Neural progenitor cell (in vitro differentiated cells): ENCODE data around the gene ZDHHC8. TPM values are rescaled to one million over a fixed set of nuclear protein-coding genes. Genes with fewer than 3 reads are reported as not detected.

Experiments used
- DNase-seq: peaks from one replicate; pipeline ENCODE4 v3.0.0-alpha.2; 2016; ENCODE audit warnings: low spot score
- H2AFZ ChIP-seq: fragments of 200-600 bp; sonication (generic); replicated peaks from 2 replicates; pipeline ENCODE4 v1.6.1; 2016; ENCODE audit warnings: antibody characterized with exemption
- H3F3A ChIP-seq: fragments of 200-600 bp; sonication (generic); 2 replicates; pipeline ENCODE4 v1.6.1; 2016; ENCODE audit warnings: antibody characterized with exemption, low read depth
- H3K27ac ChIP-seq: fragments of 200-600 bp; sonication (generic); 2 replicates; pipeline ENCODE4 v1.5.1; 2016; ENCODE audit warnings: mild to moderate bottlenecking
- H3K27me3 ChIP-seq: fragments of 200-600 bp; sonication (generic); 2 replicates; pipeline ENCODE4 v1.6.1; 2016; ENCODE audit warnings: mild to moderate bottlenecking, moderate library complexity
- H3K36me3 ChIP-seq: fragments of 200-600 bp; sonication (generic); 2 replicates; pipeline ENCODE4 v1.5.1; 2016
- H3K4me1 ChIP-seq: fragments of 200-600 bp; sonication (generic); 2 replicates; pipeline ENCODE4 v1.6.1; 2016; ENCODE audit warnings: mixed run types
- H3K4me2 ChIP-seq: fragments of 200-600 bp; sonication (generic); 2 replicates; pipeline ENCODE4 v1.6.1; 2016
- H3K4me3 ChIP-seq: fragments of 200-600 bp; sonication (generic); 2 replicates; pipeline ENCODE4 v1.5.1; 2016
- H3K79me2 ChIP-seq: fragments of 200-600 bp; sonication (generic); 2 replicates; pipeline ENCODE4 v1.6.1; 2016; ENCODE audit warnings: low read depth
- H3K9ac ChIP-seq: fragments of 200-600 bp; sonication (generic); 2 replicates; pipeline ENCODE4 v1.6.1; 2016
- H3K9me3 ChIP-seq: fragments of 200-600 bp; sonication (generic); 2 replicates; pipeline ENCODE4 v1.5.1; 2016; ENCODE audit warnings: low read depth
- H4K20me1 ChIP-seq: fragments of 200-600 bp; sonication (generic); 2 replicates; pipeline ENCODE4 v1.6.1; 2016; ENCODE audit warnings: low read depth
- H3K27ac Mint-ChIP-seq: 3 replicates; pipeline ENCODE4 v1.8.0; 2021; ENCODE audit warnings: mixed read lengths
- H3K27me3 Mint-ChIP-seq: 2 replicates; pipeline ENCODE4 v1.8.0; 2022; ENCODE audit warnings: low read depth, mild to moderate bottlenecking, inconsistent platforms, moderate library complexity, mixed read lengths; ENCODE audit not compliant: insufficient read depth
- H3K36me3 Mint-ChIP-seq: 3 replicates; pipeline ENCODE4 v1.8.0; 2021; ENCODE audit warnings: mixed read lengths
- H3K4me1 Mint-ChIP-seq: 3 replicates; pipeline ENCODE4 v1.8.0; 2021; ENCODE audit warnings: mixed read lengths
- H3K4me3 Mint-ChIP-seq: 3 replicates; pipeline ENCODE4 v1.8.0; 2021; ENCODE audit warnings: mild to moderate bottlenecking, moderate library complexity, mixed read lengths
- H3K9me3 Mint-ChIP-seq: 3 replicates; pipeline ENCODE4 v1.8.0; 2020; ENCODE audit warnings: mixed read lengths
- EZH2 ChIP-seq: fragments of 200-600 bp; sonication (generic); IDR thresholded peaks from 2 replicates; pipeline ENCODE4 v1.6.1; 2017; ENCODE audit warnings: antibody characterized with exemption, mild to moderate bottlenecking, moderate library complexity
- EZH2phosphoT487 ChIP-seq: fragments of 200-600 bp; sonication (generic); IDR thresholded peaks from 2 replicates; pipeline ENCODE4 v1.6.1; 2017; ENCODE audit warnings: antibody characterized with exemption
- total RNA-seq: library from RNA; depleted of rRNA; stranded (reverse); fragments of >200 nt; gene quantifications from 2 replicates; pipeline ENCODE4 v1.2.3, GENCODE V29; 2015; ENCODE audit warnings: low replicate concordance
- TF ChIP-seq, protein P1 (sequence below): fragments of 200-600 bp; sonication (generic); IDR thresholded peaks from 2 replicates; pipeline ENCODE4 v1.5.1; 2017; ENCODE audit warnings: antibody characterized with exemption, mild to moderate bottlenecking

The ZDHHC8 gene
- total RNA-seq, 1 donor from 2014 or later: 7.1 TPM

DNA sequence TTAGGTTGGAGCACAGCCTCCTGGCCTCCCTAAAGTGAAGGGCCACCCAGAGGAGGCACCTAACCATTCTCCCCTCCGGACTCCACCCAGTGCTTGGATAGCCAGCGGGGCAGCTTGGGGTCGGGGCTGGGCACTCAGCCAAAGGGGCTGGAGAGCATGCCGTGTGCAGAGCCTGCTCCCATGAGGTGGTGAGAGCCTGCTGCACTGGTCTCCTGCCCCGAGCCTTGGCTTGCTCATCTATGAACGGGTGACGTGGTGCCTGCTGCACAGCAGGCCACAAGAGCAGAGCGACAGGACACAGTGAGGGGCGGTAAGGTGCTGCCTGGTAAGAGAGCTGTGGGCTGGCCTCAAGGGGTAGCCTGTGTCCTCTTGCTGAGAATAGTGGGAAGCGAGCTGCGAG lies 33.3 kb downstream of the ZDHHC8 start:
- no peaks in the 10 kb centered on the region for H4K20me1 ChIP-seq
- Mint-ChIP-seq H3K4me3 (no peak overlapping the region), H3K4me1 (no peaks in the 10 kb centered on the region), H3K27ac (no peak overlapping the region), H3K27me3 (peaks cover 4% of the 10 kb centered on the region), H3K9me3 (peaks cover 3% of the 10 kb centered on the region), H3K36me3 (no peaks in the 10 kb centered on the region)
- no peak overlapping the region for H3K4me3 ChIP-seq
- no peaks in the 10 kb centered on the region for H3K9me3 ChIP-seq
- no peak overlapping the region for H3K27ac ChIP-seq
- H3K4me1 ChIP-seq: no peaks in the 10 kb centered on the region
- H3F3A ChIP-seq: no peaks in the 10 kb centered on the region
- no peak for TF ChIP-seq EZH2
- TF ChIP-seq, protein P1, sequence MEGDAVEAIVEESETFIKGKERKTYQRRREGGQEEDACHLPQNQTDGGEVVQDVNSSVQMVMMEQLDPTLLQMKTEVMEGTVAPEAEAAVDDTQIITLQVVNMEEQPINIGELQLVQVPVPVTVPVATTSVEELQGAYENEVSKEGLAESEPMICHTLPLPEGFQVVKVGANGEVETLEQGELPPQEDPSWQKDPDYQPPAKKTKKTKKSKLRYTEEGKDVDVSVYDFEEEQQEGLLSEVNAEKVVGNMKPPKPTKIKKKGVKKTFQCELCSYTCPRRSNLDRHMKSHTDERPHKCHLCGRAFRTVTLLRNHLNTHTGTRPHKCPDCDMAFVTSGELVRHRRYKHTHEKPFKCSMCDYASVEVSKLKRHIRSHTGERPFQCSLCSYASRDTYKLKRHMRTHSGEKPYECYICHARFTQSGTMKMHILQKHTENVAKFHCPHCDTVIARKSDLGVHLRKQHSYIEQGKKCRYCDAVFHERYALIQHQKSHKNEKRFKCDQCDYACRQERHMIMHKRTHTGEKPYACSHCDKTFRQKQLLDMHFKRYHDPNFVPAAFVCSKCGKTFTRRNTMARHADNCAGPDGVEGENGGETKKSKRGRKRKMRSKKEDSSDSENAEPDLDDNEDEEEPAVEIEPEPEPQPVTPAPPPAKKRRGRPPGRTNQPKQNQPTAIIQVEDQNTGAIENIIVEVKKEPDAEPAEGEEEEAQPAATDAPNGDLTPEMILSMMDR: no peak
- TF ChIP-seq EZH2phosphoT487: no peak
- no peak overlapping the region for H3K4me2 ChIP-seq
- no peaks in the 10 kb centered on the region for H3K79me2 ChIP-seq
- no peak overlapping the region for H3K9ac ChIP-seq
- DNase-seq: no peak
- H3K36me3 ChIP-seq: no peaks in the 10 kb centered on the region
- H2AFZ ChIP-seq: no peak overlapping the region
- no peaks in the 10 kb centered on the region for H3K27me3 ChIP-seq

DNA sequence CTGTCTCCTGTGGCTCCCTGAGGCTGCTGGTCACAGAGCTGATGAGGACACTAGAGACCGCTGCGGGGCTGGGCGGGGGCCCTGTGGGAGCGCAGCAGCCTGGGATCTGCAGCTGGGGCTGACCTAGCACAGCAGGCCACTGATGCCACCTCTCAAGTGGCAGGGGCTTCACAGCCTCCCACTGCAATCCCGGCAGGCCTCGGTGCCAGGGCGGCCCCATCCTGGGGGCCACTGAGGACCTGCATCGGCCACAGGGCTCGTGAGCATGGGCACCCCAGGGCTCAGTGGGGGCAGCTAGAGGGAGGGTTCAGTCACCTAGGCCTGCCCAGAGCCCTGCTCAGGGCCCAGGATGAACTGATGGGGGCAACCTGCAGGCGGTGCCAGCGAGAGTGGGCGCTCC lies 33.8 kb downstream of the ZDHHC8 start:
- H2AFZ ChIP-seq: no peak overlapping the region
- H3K27ac ChIP-seq: no peak overlapping the region
- Mint-ChIP-seq H3K27ac (no peak overlapping the region), H3K4me3 (no peak overlapping the region), H3K4me1 (peaks cover 1% of the 10 kb centered on the region), H3K9me3 (peaks cover 3% of the 10 kb centered on the region), H3K27me3 (peaks cover 4% of the 10 kb centered on the region), H3K36me3 (no peaks in the 10 kb centered on the region)
- H3K9ac ChIP-seq: no peak overlapping the region
- no peaks in the 10 kb centered on the region for H4K20me1 ChIP-seq
- no peaks in the 10 kb centered on the region for H3K79me2 ChIP-seq
- no peaks in the 10 kb centered on the region for H3F3A ChIP-seq
- no peak for DNase-seq
- H3K4me1 ChIP-seq: no peaks in the 10 kb centered on the region
- no peak overlapping the region for H3K4me3 ChIP-seq
- H3K9me3 ChIP-seq: no peaks in the 10 kb centered on the region
- no peak overlapping the region for H3K4me2 ChIP-seq
- TF ChIP-seq EZH2phosphoT487 (no peak), EZH2 (no peak)
- TF ChIP-seq, protein P1: no peak
- no peaks in the 10 kb centered on the region for H3K36me3 ChIP-seq
- no peaks in the 10 kb centered on the region for H3K27me3 ChIP-seq

DNA sequence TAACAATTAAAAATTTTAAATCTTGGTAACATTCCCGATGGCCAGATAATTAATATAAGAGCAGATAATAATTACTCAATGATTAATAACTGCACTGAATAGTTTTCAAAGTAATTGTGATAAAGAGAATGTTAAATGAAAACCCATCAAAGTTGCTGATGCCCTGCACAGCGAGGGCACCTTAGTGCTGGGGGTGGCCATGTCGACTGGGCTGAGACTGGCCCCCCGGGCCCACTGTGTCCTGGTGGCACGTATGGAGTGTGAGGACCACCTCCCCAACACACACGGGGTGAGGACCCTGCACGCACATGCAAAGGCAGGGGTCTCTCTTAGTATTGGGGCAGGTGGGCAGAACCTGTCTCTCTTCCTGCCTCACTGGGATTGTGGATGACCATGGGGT lies 34.3 kb downstream of the ZDHHC8 start:
- H3K9me3 Mint-ChIP-seq: peaks cover 3% of the 10 kb centered on the region
- no peak overlapping the region for H3K9ac ChIP-seq
- no peak overlapping the region for H2AFZ ChIP-seq
- no peak overlapping the region for H3K4me3 Mint-ChIP-seq
- no peak overlapping the region for H3K27ac Mint-ChIP-seq
- no peaks in the 10 kb centered on the region for H3K36me3 Mint-ChIP-seq
- H3K4me3 ChIP-seq: no peak overlapping the region
- no peaks in the 10 kb centered on the region for H3K27me3 ChIP-seq
- no peak overlapping the region for H3K27ac ChIP-seq
- peaks cover 2% of the 10 kb centered on the region for H3K4me1 Mint-ChIP-seq
- H4K20me1 ChIP-seq: no peaks in the 10 kb centered on the region
- H3K27me3 Mint-ChIP-seq: peaks cover 4% of the 10 kb centered on the region
- no peaks in the 10 kb centered on the region for H3K36me3 ChIP-seq
- no peak for DNase-seq
- no peaks in the 10 kb centered on the region for H3F3A ChIP-seq
- no peak overlapping the region for H3K4me2 ChIP-seq
- no peak for TF ChIP-seq EZH2phosphoT487
- no peak for TF ChIP-seq EZH2
- TF ChIP-seq, protein P1: no peak
- no peaks in the 10 kb centered on the region for H3K4me1 ChIP-seq
- no peaks in the 10 kb centered on the region for H3K9me3 ChIP-seq
- H3K79me2 ChIP-seq: no peaks in the 10 kb centered on the region
